Mesenchymal stem cell (in vitro differentiated cells and primary cell): Measurements from ENCODE around the gene DNAH10.

ENCODE experiments used
- DNase-seq: peaks from one replicate; pipeline ENCODE4 v3.0.0-alpha.2; 2013
- H2AFZ ChIP-seq: one replicate; pipeline ENCODE4 v1.6.1; 2013; ENCODE audit warnings: low read depth, mild to moderate bottlenecking, control low read depth, inconsistent platforms, low read length, moderate library complexity
- H2AK5ac ChIP-seq: 2 replicates; pipeline ENCODE4 v1.6.1; 2013; ENCODE audit warnings: low read length, moderate library complexity, mild to moderate bottlenecking, inconsistent platforms; ENCODE audit not compliant: severe bottlenecking
- H2BK120ac ChIP-seq: one replicate; pipeline ENCODE4 v1.6.1; 2013; ENCODE audit warnings: low read depth, mild to moderate bottlenecking, inconsistent platforms, low read length, moderate library complexity
- H2BK12ac ChIP-seq, 2 experiments: one replicate each; pipeline ENCODE4 v1.6.1; 2013; ENCODE audit warnings: inconsistent platforms in 2 of 2, low read length in 2 of 2, mild to moderate bottlenecking in 2 of 2, moderate library complexity in 2 of 2, control low read depth in 1 of 2
- H2BK15ac ChIP-seq: one replicate; pipeline ENCODE4 v1.6.1; 2013; ENCODE audit warnings: mild to moderate bottlenecking, low read depth, inconsistent platforms; ENCODE audit not compliant: poor library complexity, severe bottlenecking
- H2BK5ac ChIP-seq: 2 replicates; pipeline ENCODE4 v1.6.1; 2013; ENCODE audit warnings: low read depth, mild to moderate bottlenecking, low read length, control low read depth, inconsistent platforms; ENCODE audit not compliant: poor library complexity, severe bottlenecking
- H3K14ac ChIP-seq, 2 experiments: one replicate each; pipeline ENCODE4 v1.6.1; 2013; ENCODE audit warnings: inconsistent platforms in 2 of 2, low read length in 2 of 2, control low read depth in 1 of 2, mild to moderate bottlenecking in 1 of 2, moderate library complexity in 1 of 2
- H3K18ac ChIP-seq, 2 experiments: one replicate each; pipeline ENCODE4 v1.6.1; 2013; ENCODE audit warnings: inconsistent platforms in 2 of 2, low read length in 2 of 2, control low read depth in 1 of 2, low read depth in 1 of 2, mild to moderate bottlenecking in 1 of 2
- H3K23ac ChIP-seq, 2 experiments: one replicate each; pipeline ENCODE4 v1.6.1; 2013; ENCODE audit warnings: inconsistent platforms in 2 of 2, low read length in 2 of 2, mild to moderate bottlenecking in 2 of 2, moderate library complexity in 2 of 2, control low read depth in 1 of 2
- H3K27ac ChIP-seq: 2 replicates; pipeline ENCODE4 v1.5.1; 2013; ENCODE audit warnings: mild to moderate bottlenecking, moderate library complexity, low read length, control low read depth, inconsistent platforms; ENCODE audit not compliant: poor library complexity, severe bottlenecking
- H3K27me3 ChIP-seq, 2 experiments: 2 replicates each; pipeline versions ENCODE4 v1.6.1 to v1.7.0; 2013; ENCODE audit warnings: low read length in 2 of 2, mild to moderate bottlenecking in 2 of 2, moderate library complexity in 2 of 2, control low read depth in 1 of 2, inconsistent platforms in 1 of 2; ENCODE audit not compliant: control insufficient read depth in 1 of 2, insufficient read depth in 1 of 2
- H3K36me3 ChIP-seq, 2 experiments: 2 replicates each; pipeline versions ENCODE4 v1.6.1 to v1.7.0; 2013; ENCODE audit warnings: low read length in 2 of 2, control low read depth in 1 of 2, inconsistent platforms in 1 of 2, low read depth in 1 of 2, mild to moderate bottlenecking in 1 of 2; ENCODE audit not compliant: insufficient read depth in 2 of 2, control insufficient read depth in 1 of 2
- H3K4ac ChIP-seq, 2 experiments: one replicate each; pipeline ENCODE4 v1.6.1; 2013; ENCODE audit warnings: inconsistent platforms in 2 of 2, low read length in 2 of 2, mild to moderate bottlenecking in 2 of 2, moderate library complexity in 2 of 2, control low read depth in 1 of 2, low read depth in 1 of 2
- H3K4me1 ChIP-seq: 2 replicates; pipeline ENCODE4 v1.6.1; 2013; ENCODE audit warnings: low read depth, low read length, control low read depth; ENCODE audit not compliant: control insufficient read depth, insufficient read depth
- H3K4me2 ChIP-seq: 2 replicates; pipeline ENCODE4 v1.6.1; 2013; ENCODE audit warnings: low read length, mild to moderate bottlenecking, inconsistent platforms; ENCODE audit not compliant: poor library complexity, severe bottlenecking
- H3K4me3 ChIP-seq, 2 experiments: 2 replicates each; pipeline versions ENCODE4 v1.5.1 to v1.7.0; 2013; ENCODE audit warnings: low read length in 2 of 2, mild to moderate bottlenecking in 2 of 2, control low read depth in 1 of 2, low read depth in 1 of 2; ENCODE audit not compliant: insufficient read depth in 1 of 2
- H3K79me1 ChIP-seq: replicated peaks from 2 replicates; pipeline ENCODE4 v1.6.1; 2013; ENCODE audit warnings: mild to moderate bottlenecking, control low read depth, low read length, inconsistent platforms; ENCODE audit not compliant: poor library complexity, severe bottlenecking
- H3K9ac ChIP-seq: 2 replicates; pipeline ENCODE4 v1.7.0; 2013; ENCODE audit warnings: mild to moderate bottlenecking, low read length, moderate library complexity
- H3K9me3 ChIP-seq: 2 replicates; pipeline ENCODE4 v1.7.0; 2013; ENCODE audit warnings: mild to moderate bottlenecking, low read length; ENCODE audit not compliant: control insufficient read depth
- H4K8ac ChIP-seq: one replicate; pipeline ENCODE4 v1.6.1; 2013; ENCODE audit warnings: inconsistent platforms, mild to moderate bottlenecking, low read length, moderate library complexity
- H4K91ac ChIP-seq: one replicate; pipeline ENCODE4 v1.6.1; 2013; ENCODE audit warnings: mild to moderate bottlenecking, low read length, inconsistent platforms
- WGBS: methylation state at CpG from one replicate; pipeline ENCODE4 v1.1.7; 2013; ENCODE audit warnings: mixed read lengths; 5-methylcytosine and 5-hydroxymethylcytosine counted together

The DNAH10 gene

DNA sequence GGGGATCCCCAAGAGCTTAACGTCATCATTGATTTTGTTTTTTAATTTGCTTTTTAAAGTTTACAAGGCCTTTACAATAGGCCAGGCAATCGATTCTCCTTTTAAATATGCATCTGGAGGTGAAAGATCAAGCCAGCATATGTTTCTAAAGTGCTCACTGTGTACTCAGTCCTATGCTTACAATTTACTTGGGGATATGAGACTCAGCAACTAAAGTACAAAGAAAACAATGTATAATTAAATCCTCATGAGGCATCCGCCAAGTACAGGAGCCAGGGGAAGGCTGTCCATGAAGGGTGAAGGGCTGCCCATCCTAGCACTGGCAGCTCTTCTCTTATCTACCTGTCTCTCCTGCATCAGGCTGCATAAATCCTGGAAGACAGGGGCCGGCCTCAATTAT is 198.8 kb downstream of the DNAH10 start:
- peaks cover 32% of the 10 kb centered on the region for H3K79me1 ChIP-seq
- no peaks in the 10 kb centered on the region for H3K9me3 ChIP-seq
- no peak overlapping the region for H2AK5ac ChIP-seq
- no peak overlapping the region for H3K27ac ChIP-seq
- no peak overlapping the region for H3K23ac ChIP-seq
- DNase-seq: no peak
- WGBS: 84% methylated on average over 4 of the region's 4 CpGs
- no peaks in the 10 kb centered on the region for H3K27me3 ChIP-seq
- no peak overlapping the region for H4K8ac ChIP-seq
- no peak overlapping the region for H3K4ac ChIP-seq
- H2BK120ac ChIP-seq: no peak overlapping the region
- H3K4me2 ChIP-seq: no peak overlapping the region
- H2AFZ ChIP-seq: no peak overlapping the region
- no peak overlapping the region for H3K14ac ChIP-seq
- H3K4me1 ChIP-seq: peaks cover 4% of the 10 kb centered on the region
- H3K36me3 ChIP-seq: peaks cover 8 to 14% of the 10 kb centered on the region in 2 experiments
- H3K9ac ChIP-seq: no peak overlapping the region
- H2BK12ac ChIP-seq: no peak overlapping the region
- no peak overlapping the region for H3K4me3 ChIP-seq
- no peak overlapping the region for H2BK5ac ChIP-seq
- H4K91ac ChIP-seq: no peak overlapping the region
- no peak overlapping the region for H3K18ac ChIP-seq
- H2BK15ac ChIP-seq: no peak overlapping the region

GRCh38 chr12:123961585-123962345 is 199.7 kb downstream of the DNAH10 start:
- H2AFZ ChIP-seq: no peak overlapping the region
- no peak overlapping the region for H2BK15ac ChIP-seq
- H4K91ac ChIP-seq: no peak overlapping the region
- peaks cover 8 to 14% of the 10 kb centered on the region in 2 experiments for H3K36me3 ChIP-seq
- H3K4me1 ChIP-seq: peaks cover 6% of the 10 kb centered on the region
- DNase-seq: no peak
- no peaks in the 10 kb centered on the region for H3K27me3 ChIP-seq
- no peak overlapping the region for H3K9ac ChIP-seq
- no peak overlapping the region for H2AK5ac ChIP-seq
- H3K23ac ChIP-seq: no peak overlapping the region
- no peak overlapping the region for H3K18ac ChIP-seq
- 86% methylated on average over 11 of the region's 12 CpGs for WGBS
- H2BK120ac ChIP-seq: no peak overlapping the region
- H3K14ac ChIP-seq: no peak overlapping the region
- H3K79me1 ChIP-seq: peaks cover 32% of the 10 kb centered on the region
- no peak overlapping the region for H2BK5ac ChIP-seq
- H2BK12ac ChIP-seq: no peak overlapping the region
- H3K4ac ChIP-seq: no peak overlapping the region
- H3K27ac ChIP-seq: no peak overlapping the region
- no peak overlapping the region for H4K8ac ChIP-seq
- H3K4me2 ChIP-seq: no peak overlapping the region
- no peak overlapping the region for H3K4me3 ChIP-seq
- H3K9me3 ChIP-seq: no peaks in the 10 kb centered on the region

GRCh38 chr12:123962513-123962912 is 200.4 kb downstream of the DNAH10 start:
- Histone ChIP-seq H3K9ac (no peak overlapping the region), H3K18ac (no peak overlapping the region), H2BK120ac (no peak overlapping the region), H3K9me3 (no peaks in the 10 kb centered on the region), H4K8ac (no peak overlapping the region), H2BK15ac (no peak overlapping the region), H3K36me3 (peaks cover 8 to 14% of the 10 kb centered on the region in 2 experiments), H2AFZ (no peak overlapping the region), H3K4me2 (no peak overlapping the region), H2BK12ac (no peak overlapping the region), H3K23ac (no peak overlapping the region), H3K27me3 (no peaks in the 10 kb centered on the region), H3K4me1 (peaks cover 6% of the 10 kb centered on the region), H4K91ac (no peak overlapping the region), H3K4ac (no peak overlapping the region), H2AK5ac (no peak overlapping the region), H3K79me1 (peaks cover 30% of the 10 kb centered on the region), H3K4me3 (no peak overlapping the region), H2BK5ac (no peak overlapping the region), H3K14ac (no peak overlapping the region), H3K27ac (no peak overlapping the region)
- no peak for DNase-seq
- WGBS: 97% methylated on average over 5 of the region's 5 CpGs

DNA sequence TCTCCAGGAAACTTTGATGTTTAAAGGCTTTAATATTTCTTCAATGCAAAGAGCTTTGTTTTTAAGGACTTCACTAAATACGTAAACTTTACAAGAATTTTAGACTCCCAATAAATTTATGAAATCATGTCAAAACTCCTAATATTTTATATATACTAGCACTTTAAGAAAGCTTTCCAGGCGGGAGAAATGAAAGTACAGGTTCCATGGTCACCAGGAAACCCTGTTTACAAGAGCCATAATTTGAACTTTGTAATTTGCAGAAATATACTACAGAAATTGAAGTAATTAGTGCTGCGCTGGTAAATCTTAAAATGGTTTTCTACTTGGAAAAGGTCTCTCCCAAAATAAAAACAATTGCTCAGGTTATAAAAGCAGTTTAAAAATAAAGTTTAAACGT is 201.7 kb downstream of the DNAH10 start:
- no peak overlapping the region for H3K23ac ChIP-seq
- H3K4me2 ChIP-seq: no peak overlapping the region
- no peak overlapping the region for H4K91ac ChIP-seq
- H3K4me1 ChIP-seq: peaks cover 6% of the 10 kb centered on the region
- no peak overlapping the region for H3K4ac ChIP-seq
- peaks cover 5 to 14% of the 10 kb centered on the region in 2 experiments for H3K36me3 ChIP-seq
- H3K14ac ChIP-seq: no peak overlapping the region
- no peak overlapping the region for H2BK120ac ChIP-seq
- peaks cover 30% of the 10 kb centered on the region for H3K79me1 ChIP-seq
- 100% methylated on average over 1 of the region's 4 CpGs for WGBS
- no peak overlapping the region for H3K4me3 ChIP-seq
- no peak overlapping the region for H2BK15ac ChIP-seq
- no peak overlapping the region for H3K27ac ChIP-seq
- H4K8ac ChIP-seq: no peak overlapping the region
- no peaks in the 10 kb centered on the region for H3K27me3 ChIP-seq
- no peak for DNase-seq
- no peaks in the 10 kb centered on the region for H3K9me3 ChIP-seq
- H2AK5ac ChIP-seq: no peak overlapping the region
- H2AFZ ChIP-seq: no peak overlapping the region
- H2BK5ac ChIP-seq: no peak overlapping the region
- H3K18ac ChIP-seq: no peak overlapping the region
- H2BK12ac ChIP-seq: no peak overlapping the region
- no peak overlapping the region for H3K9ac ChIP-seq
